A673 (cell line): ENCODE data around the gene BICD1.

Source experiments
- CTCF ChIP-seq: fragments of 300-800, 200-600 bp; sonication (generic); conservative IDR thresholded peaks from 2 replicates; pipeline ENCODE4 v1.5.1; 2017; ENCODE audit warnings: low read depth, mild to moderate bottlenecking, antibody characterized with exemption, low read length, moderate library complexity, mixed read lengths
- EZH2 ChIP-seq: fragments of 200-600 bp; sonication (generic); IDR thresholded peaks from 2 replicates; pipeline ENCODE4 v1.6.1; 2017; ENCODE audit warnings: borderline replicate concordance, low read depth, mild to moderate bottlenecking, mixed read lengths, antibody characterized with exemption, low read length; ENCODE audit not compliant: poor library complexity, severe bottlenecking

- no peak for TF ChIP-seq EZH2
- no peak for TF ChIP-seq CTCF
Observed at GRCh38 chr12:32303174-32303549, 196.5 kb downstream of the BICD1 start.
